Activated CD4-positive, CD25-positive, alpha-beta regulatory T cell treated with anti-CD3 and anti-CD28 coated beads, Interleukin-2, amount 50 U/mL, for 72 hours (primary cell): Measurements from ENCODE around the gene ARL5C.
"Not testable (repeated sequence)": the region's sequence is repeated elsewhere in the genome, so short reads cannot be mapped to it uniquely, and the experiment has no call there.

Experiments used
- DNase-seq: peaks from one replicate; pipeline ENCODE4 v3.0.0; 2021

Gene ARL5C

GRCh38 chr17:39139561-39139960 lies 26.4 kb downstream of the ARL5C start:
- no peak for DNase-seq

GRCh38 chr17:39139161-39139511 lies 26.8 kb downstream of the ARL5C start:
- no peak for DNase-seq

DNA sequence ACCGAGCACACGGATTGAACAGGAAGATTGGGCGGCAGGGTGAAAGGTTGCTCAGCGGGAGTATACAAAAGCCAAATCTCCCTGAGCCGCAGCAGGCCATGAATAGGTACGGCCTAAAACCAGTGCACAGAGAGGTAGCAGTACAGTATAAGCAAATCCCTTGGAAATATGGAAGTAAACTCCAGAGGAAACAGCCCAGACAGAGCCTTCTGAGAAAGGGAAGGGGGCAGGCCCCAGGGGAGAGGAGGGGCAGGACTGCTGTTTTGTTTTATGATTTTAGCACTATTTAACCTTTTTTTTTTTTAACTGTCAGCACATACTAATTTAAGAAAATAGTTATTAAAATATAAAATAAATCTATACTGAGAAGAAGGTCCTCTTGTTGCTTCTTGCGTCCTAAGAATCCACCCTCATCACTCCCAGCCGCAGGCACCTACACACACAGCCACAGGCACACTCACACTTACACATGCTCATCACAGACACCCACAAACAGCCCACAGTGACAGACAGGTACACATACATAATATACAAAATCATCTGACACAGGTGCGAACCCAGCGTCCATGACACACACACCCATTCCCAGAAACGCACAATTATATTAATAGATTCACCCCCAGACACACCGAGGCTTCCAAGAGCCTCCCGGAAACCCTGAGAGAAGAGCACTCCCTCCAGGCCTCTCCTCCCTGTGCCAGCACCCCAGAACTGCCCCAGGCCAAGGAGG lies 27.4 kb downstream of the ARL5C start:
- no peak for DNase-seq

GRCh38 chr17:39134878-39135277 lies 31.1 kb downstream of the ARL5C start:
- no peak for DNase-seq

DNA sequence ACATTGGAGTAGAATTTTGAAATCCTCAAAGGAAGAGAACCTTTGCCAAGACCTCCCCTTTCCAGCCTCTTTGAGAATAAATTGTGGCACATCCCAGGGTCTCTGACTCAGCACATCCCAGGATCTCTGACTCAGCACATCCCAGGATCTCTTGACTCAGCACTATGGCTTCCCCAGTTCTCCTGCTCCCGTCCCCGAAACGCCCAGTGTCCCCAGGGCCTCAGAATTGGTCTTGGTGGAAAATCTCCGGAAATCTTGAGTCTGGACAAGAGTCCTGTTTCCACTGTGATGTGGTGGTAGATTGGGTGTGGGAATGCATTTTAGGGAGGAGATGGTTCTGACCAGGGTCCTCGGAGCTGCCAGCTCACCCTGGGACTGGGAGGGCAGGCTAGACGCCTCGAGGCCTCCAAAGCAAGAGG lies 33.8 kb downstream of the ARL5C start:
- DNase-seq, result no peak

DNA sequence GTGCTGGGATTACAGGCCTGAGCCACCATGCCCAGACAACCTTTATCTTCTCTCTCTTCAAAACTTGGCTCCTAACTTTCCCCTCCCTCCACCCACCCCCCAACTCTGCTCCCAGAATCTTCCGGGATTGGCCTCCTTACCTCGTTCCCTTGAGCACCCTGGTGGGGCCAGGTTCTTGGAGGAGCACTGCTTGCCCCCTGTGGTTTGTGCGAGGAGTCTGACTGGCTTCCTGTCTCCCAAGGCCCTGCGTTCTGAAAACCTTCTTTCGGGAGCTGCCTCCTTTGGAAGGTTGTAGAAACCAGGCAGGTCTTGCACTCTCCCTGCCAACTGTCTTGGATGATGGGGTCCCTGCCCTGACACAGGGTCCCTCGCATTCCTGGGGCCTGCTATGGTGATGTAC lies 34.3 kb downstream of the ARL5C start:
- no peak for DNase-seq

DNA sequence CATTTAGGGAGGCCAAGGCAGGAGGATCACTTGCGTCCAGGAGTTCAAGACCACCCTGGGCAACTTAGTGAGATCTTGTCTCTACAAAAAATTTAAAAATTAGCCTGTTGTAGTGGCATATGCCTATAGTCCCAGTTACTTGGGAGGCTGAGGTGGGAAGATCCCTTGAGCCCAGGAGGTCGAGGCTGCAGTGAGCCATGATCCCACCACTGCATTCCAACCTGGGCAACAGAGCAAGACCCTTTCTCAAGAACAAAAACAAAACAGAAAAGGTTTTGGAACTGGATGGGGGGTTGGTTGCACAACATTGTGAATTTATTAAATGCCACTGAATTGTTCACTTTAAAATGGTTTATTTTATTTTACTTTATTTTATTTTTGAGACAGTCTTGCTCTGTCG lies 35.8 kb downstream of the ARL5C start:
- DNase-seq, result no peak

DNA sequence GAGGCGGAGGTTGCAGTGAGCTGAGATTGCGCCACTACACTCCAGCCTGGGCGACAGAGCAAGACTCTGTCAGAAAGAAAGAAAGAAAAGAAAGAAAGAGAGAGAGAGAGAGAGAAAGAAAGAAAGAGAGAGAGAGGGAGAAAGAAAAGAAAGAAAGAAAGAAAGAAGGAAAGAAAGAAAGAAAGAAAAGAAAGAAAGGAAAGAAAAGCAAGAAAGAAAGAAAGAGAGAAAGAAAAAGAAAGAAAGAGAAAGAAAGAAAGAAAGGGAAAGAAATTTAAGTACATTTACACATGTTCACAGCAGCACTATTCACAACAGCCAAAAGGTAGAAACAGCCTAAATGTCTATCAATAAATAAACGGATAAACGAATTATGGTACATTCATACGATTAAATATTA lies 36.4 kb downstream of the ARL5C start:
- not testable (repeated sequence) for DNase-seq

- DNase-seq, result no peak
Measured at GRCh38 chr17:39126436-39126835, 39.5 kb downstream of the ARL5C start.

GRCh38 chr17:39125143-39125875 lies 40.7 kb downstream of the ARL5C start:
- no peak for DNase-seq

DNA sequence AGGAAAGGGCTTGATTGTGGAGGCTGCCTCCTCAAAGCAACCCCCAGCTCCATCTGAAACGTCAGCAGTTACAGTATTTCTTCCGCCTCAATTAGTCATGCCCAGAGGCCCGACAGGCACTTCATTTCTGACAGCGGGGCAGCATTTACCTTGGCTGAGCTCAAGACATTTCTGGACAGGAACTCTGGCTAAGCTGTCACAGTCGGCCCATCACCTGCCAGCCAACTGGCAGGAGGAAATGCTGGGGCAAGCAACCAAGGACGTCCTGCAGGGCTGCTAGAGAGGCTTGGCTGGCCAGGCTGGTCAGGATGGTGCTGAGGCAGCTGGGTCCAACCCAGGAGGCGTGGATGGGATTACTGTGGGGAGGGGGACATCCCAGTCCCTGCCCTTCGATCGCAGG lies 42.3 kb downstream of the ARL5C start:
- no peak for DNase-seq

GRCh38 chr17:39122991-39123390 lies 43.0 kb downstream of the ARL5C start:
- no peak for DNase-seq

GRCh38 chr17:39121919-39122318 lies 44.0 kb downstream of the ARL5C start:
- not testable (repeated sequence) for DNase-seq

GRCh38 chr17:39118674-39119419 lies 47.1 kb downstream of the ARL5C start:
- DNase-seq, result no peak

- DNase-seq, result no peak
Measured at GRCh38 chr17:39116224-39116623, 49.7 kb downstream of the ARL5C start.

DNA sequence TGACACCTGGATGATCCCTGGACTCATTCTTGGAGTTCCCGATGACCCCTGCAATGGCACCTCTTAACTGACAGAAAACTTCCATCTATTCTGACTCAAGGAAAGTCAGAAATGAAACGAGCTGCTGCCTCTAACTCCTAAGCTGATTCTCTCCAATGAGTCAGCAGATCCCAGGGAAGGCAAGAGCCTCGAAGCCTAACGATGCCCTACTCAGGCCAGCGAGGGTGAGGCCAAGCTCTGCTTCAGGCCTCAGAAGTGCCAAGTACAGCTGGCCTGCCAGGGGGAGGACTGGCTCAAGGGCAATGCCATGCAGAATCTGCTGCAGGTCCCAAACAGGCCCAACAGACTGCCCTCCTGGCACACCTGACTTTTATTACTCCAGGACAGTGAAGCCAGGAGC lies 50.8 kb downstream of the ARL5C start:
- no peak for DNase-seq

DNA sequence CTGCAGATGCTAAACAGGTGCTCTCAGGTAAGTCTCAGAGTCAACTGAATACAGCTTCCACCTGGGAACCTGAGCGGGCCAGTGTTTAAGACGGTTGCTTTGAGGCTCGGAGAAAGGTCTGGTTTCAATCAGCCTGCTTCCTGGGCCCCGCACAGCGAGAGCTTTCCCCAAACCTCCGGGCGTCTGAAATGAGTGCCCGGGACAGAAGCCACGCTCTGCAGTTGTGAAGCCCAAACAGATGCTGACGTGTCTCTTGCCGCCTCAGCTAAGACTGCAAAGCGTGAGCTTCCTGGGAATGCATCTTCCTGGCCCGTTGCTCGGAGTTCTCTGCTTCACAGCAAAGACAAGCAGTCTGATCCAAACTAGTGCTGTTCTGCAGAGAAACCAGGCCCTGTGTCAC lies 51.2 kb downstream of the ARL5C start:
- DNase-seq, result no peak

DNA sequence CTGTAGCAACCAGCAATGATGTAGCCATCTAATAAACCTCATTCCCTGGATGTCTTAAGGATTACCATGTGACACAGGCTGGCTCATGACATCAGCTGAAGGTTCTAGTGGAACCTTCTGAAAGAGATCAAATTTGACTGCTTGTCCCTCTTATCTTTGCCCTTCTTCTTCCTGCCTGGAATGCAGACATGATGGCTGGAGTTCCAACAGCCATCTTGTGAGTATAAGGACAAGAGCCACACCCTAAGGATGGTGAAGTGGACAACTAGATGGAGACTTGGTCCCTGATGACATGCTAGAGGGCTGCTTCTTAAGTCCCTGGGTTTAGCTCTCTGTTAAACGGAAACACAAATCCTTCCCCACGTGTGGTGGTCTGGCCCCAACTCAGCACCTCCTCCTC lies 52.1 kb downstream of the ARL5C start:
- no peak for DNase-seq

DNA sequence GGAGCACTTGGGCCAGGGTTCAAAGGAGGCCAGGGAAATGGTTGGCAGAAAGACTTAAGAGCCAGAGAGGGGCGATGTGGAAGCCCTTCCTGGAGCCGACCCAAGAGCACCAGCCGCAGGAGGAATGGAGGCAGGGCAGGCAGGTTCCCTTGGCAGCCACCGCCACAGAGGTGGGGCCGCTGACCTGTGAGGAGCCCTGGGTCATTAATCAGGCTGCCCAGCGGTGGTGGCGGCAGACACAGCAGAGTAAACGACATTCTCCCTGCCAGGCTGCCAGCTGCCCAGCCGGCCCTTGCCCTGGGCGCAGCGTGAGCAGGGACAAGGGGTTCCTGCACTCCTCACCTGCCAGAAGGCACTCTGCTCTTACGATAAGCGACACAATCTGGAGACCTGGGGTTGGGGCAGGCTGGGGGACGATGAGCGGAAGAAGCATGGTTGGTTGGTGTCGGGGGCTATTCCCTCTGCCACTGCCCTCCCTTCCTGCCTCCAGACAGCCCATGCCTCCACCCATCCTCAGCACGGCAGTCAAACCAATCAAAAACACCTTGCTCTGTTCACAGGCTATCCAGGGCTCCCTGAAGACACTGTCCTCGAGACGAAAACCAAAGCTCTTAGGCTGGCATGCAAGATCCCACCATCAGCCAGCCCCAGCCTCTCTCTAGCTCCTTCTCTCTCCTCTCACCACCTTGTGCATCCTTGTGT lies 55.4 kb downstream of the ARL5C start:
- no peak for DNase-seq

- DNase-seq, result no peak
Measured at GRCh38 chr17:39108461-39109375, 57.2 kb downstream of the ARL5C start.

GRCh38 chr17:39107973-39108372 lies 58.0 kb downstream of the ARL5C start:
- DNase-seq, result no peak

DNA sequence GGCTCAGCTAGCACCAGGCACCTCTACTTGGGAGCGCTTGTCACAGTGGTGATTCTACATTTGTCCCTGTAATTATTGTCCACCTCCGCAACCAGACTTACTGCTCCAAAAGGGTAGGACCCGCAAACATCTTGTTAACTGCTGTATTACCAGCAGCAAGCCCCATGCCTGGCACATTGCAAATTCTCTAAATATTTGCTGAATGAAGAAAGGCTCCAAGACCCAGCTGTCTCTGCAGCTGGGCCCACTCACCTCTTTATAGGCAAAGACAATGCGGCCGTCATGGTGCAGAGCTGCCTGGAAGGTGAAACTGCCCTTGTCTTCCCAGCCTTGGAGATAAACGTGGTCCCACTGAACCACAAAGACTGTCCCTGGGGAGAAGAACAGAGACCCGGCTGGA lies 58.8 kb downstream of the ARL5C start:
- no peak for DNase-seq
